GM18517 (cell line): ENCODE measurements around the gene TMEM51.

Source experiments
- ATAC-seq: cut with Tn5 transposase; IDR thresholded peaks from one replicate; pipeline ENCODE4 v1.9.1; 2021; ENCODE audit warnings: mild to moderate bottlenecking, moderate library complexity; ENCODE audit not compliant: unreplicated experiment

TMEM51 gene

GRCh38 chr1:15212954-15213291 is 59.4 kb downstream of the TMEM51 start:
- ATAC-seq: no peak

- no peak for ATAC-seq
Observed at GRCh38 chr1:15213341-15213821, 59.8 kb downstream of the TMEM51 start.

DNA sequence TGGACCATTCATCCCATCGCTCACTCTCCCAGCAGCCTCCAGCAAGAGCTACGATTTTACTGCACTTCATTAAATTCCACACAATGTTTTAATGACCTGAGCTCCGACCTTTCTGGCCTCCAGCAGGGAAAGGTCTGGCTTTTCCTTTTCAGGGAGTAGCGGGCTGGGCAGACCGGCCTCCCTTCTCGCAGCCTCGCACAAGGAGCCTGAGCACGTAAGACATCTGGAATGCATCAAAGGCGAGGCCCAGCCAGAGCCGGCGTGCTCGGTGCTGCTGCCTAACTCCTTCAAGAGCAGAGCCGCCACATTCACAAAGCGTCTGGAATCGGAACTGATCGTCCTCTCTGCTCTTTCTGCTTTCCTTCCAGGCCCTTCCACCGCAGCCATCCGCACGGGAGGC is 61.0 kb downstream of the TMEM51 start:
- no peak for ATAC-seq

DNA sequence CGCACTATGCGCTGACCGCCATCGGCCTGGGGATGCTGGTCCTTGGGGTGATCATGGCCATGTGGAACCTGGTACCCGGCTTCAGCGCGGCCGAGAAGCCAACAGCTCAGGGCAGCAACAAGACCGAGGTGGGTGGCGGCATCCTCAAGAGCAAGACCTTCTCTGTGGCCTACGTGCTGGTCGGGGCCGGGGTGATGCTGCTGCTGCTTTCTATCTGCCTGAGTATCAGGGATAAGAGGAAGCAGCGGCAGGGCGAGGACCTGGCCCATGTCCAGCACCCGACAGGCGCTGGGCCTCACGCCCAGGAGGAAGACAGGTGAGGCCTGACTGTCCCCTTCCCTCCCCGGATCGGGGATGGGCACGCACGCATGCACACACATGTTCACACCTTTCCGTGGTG is 61.6 kb downstream of the TMEM51 start:
- no peak for ATAC-seq

- ATAC-seq: no peak
Observed at GRCh38 chr1:15217654-15218053, 64.1 kb downstream of the TMEM51 start.

DNA sequence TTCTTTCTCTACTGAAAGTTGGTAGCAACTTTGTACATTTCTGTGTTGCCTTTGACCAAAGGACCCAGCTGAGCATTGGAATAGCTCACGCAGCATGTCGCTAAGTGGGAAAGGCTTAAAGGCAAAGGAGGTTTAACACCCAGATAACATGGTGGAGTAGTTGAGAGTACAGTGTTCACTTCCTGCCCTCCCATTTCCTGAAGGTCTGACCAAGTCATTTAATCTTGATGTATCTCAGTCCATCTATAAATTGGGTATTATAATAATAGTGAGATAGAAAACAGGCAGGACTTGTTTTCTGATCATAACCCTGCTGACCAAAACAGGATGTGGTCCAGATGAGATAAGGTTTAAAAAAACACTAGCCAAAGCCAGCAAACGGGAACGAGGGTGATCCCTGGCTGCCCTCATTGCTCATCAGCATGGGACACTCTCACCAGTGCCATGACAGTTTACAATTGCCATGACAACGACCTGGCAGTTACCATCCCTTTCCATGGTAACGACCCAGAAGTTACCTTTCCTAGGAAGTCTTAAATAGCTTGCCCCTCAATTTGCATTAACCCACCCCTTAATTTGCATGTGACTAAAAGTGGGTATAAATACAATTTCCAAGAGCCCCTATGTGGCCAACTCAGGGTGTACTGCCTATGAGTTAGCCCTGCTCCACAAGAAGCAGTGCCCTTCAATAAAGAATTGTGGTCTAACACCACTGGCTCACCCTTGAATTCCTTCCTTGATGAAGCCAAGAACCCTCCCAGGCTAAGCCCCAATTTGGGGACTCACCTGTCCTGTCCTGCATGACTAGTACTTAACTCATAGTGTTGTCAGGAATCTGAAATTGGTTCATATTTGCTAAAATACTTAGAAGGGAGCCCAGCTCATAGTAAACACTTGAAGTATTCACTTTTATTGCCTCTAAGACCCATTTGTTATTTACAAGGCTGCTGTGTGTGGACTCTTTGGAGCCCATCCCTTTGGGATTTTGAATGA is 65.0 kb downstream of the TMEM51 start:
- ATAC-seq: no peak

DNA sequence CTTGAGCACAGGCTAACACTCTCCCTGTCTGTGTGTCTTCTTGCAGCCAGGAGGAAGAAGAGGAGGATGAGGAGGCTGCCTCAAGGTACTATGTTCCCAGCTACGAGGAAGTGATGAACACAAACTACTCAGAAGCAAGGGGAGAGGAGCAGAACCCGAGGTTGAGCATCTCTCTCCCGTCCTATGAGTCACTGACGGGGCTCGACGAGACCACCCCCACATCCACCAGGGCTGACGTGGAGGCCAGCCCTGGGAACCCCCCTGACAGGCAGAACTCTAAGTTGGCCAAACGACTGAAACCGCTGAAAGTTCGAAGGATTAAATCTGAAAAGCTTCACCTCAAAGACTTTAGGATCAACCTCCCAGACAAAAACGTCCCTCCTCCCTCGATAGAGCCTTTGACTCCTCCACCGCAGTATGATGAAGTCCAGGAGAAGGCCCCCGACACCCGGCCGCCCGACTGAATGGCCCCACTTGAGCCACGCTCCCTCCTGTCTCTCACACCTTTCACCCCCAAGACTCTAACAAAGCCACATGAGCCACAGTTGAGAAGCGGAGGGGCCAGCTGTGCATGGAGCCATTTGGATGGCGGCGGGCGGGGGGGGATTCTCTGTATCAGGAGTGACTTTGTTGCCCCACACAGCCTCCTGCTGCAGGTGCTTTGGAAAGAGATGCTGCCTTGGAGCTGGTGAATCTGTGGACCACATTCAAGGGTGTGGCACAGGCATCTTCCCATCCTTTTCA is 65.9 kb downstream of the TMEM51 start:
- ATAC-seq: no peak

GRCh38 chr1:15220024-15220392 is 66.5 kb downstream of the TMEM51 start:
- ATAC-seq: no peak

- ATAC-seq: no peak
Observed at GRCh38 chr1:15220825-15221431, 67.4 kb downstream of the TMEM51 start.

DNA sequence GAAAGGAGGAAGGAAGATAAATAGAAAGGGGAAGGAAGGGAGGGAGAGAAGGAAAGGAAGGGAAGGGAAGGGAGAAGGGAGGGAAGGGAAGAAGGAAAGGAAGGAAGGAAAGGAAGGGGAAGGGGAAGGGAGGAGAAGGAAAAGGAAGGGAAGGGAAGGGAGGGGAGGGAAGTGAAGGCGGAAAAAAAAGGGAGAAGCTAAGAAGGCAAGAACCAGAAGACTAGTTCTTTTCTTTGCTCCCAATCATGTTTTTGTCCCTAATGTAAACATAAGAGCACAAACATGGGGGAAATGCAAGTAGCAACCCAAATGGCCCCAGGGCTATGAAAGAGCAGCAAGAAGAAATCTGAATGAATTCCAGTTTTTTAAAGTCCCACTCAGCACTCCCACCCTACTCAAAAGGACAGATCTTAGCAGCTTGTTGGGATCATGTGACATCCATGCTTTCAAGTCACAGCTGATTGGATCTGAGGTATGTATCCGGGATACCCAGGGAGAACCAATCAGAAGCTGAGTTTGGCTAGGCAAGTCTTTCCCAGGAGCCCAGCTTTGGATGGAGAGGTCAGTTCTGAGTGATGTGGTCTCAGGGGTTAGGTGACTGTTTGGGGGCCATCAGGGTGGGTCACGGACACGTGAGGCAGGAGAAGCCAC is 69.2 kb downstream of the TMEM51 start:
- no peak for ATAC-seq

GRCh38 chr1:15224259-15224869 is 70.8 kb downstream of the TMEM51 start:
- ATAC-seq: no peak

- ATAC-seq: no peak
Observed at GRCh38 chr1:15224974-15225373, 71.4 kb downstream of the TMEM51 start.

DNA sequence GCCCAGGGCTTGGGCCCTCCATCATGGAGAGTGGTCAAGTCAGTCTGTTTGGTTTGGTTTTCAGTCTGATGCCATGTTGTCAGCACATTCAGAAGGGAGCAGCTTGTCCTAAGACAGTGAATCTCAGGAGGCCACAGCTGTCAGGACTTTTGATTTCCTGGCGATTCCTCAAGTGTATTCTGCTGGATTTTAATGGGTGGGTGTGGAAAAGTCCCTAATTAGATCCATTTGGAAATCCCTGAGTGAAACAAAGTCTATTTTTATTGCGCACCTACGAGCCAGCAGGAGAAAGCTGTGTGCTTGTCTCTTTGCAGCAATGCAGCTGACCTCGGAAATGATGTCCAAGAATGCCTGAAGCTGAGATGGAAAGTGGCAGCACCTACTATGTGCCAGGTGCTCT is 71.9 kb downstream of the TMEM51 start:
- ATAC-seq: no peak

DNA sequence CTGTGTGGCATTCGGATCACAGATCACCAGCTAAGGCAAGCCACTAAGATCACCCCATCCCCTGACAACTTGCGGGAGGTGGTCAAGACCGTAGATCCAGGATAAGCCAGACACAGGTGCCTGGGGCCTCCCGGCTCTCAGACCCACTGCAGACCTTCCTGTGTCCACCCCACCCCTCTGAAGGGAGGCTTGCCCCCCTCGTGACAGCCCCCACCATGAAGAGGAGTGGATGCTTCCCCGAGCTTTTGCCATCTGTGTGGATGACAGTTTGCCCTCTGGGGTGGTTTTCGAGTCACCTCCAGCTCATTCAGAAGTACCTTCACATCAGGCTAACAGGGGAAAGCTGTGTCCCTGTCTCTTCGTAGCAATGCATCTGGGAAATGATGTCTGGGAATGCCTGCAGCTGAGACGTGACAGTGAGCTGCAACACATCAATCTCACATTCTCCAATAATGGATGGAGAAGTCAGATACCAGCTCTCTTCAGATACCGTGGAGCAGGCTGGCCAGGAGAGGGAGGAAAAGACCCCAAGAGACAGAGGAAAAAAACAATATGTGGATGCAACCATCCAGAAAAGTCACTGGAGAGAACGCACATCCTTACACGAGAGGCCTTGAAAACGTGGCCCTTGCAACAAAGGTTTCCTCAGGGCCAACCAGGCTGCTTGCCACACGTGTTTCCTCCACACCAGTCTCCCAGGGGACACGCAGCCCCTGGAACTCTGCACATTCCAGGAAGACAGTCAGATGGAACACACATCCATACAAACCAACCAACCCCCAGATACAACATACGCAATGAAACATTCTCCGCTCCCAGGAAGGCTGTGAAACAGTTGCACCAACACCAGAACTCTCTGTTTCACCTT is 73.1 kb downstream of the TMEM51 start:
- ATAC-seq: no peak

- no peak for ATAC-seq
Observed at GRCh38 chr1:15229707-15230131, 76.2 kb downstream of the TMEM51 start.

- ATAC-seq: peak; percentile 95
Observed at GRCh38 chr1:15231714-15232201, 78.2 kb downstream of the TMEM51 start.

DNA sequence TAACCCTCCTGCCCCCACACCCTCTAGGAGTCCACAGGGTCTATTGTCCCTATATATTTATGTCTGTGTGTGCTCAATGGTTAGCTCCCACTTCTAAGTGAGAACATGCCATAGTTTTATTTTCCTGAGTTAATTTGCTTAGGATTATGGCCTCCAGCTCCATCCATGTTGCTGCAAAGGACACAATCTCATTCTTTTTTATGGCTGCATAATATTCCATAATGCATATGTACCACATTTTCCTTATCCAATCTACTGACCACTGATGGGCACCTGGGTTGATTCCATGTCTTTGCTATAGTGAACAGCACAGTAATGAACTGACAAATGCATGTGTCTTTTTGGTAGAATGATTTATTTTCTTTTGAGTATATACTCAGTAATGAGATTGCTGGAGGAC is 80.1 kb downstream of the TMEM51 start:
- no peak for ATAC-seq

GRCh38 chr1:15236321-15236721 is 82.8 kb downstream of the TMEM51 start:
- no peak for ATAC-seq

DNA sequence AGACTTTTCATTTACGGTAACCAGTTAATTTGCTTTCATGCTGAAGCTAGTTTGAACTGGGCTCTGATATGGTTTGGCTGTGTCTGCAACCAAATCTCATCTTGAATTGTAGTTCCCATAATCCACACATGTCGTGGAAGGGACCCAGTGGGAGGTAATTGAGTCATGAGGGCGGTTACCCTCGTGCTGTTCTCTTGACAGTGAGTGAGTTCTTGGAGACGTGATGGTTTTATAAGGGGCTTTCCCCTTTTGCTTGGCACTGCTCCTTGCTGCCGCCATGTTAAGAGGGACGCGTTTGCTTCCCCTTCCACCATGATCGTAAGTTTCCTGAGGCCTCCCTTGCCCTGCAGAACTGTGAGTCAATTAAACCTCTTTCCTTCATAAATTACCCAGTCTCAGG is 83.2 kb downstream of the TMEM51 start:
- no peak for ATAC-seq
